Measurements from ENCODE around the gene PHF20.

PHF20 gene

DNA sequence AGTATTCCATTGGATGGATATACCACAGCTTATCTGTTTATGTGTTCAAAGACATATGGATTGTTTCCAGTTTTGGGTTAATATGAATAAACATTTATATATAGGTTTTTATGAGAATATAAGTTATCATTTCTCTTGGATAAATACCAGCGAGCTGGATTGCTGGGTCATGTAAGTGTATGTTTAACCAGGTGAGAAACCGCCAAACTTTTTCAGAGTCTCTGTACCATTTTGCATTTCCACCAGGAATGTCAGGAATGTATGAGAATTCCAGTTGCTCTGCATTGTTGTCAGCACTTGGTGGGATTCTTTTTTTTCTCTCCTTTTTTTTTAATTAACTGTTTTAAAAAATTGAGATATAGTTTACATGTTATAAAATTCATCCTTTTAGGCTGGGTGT lies 52.1 kb downstream of the PHF20 start:
- FAIRE-seq (no peak), DNase-seq (ENCODE audit: insufficient read length, low spot score) (no peak)
- TF ChIP-seq, protein P1, sequence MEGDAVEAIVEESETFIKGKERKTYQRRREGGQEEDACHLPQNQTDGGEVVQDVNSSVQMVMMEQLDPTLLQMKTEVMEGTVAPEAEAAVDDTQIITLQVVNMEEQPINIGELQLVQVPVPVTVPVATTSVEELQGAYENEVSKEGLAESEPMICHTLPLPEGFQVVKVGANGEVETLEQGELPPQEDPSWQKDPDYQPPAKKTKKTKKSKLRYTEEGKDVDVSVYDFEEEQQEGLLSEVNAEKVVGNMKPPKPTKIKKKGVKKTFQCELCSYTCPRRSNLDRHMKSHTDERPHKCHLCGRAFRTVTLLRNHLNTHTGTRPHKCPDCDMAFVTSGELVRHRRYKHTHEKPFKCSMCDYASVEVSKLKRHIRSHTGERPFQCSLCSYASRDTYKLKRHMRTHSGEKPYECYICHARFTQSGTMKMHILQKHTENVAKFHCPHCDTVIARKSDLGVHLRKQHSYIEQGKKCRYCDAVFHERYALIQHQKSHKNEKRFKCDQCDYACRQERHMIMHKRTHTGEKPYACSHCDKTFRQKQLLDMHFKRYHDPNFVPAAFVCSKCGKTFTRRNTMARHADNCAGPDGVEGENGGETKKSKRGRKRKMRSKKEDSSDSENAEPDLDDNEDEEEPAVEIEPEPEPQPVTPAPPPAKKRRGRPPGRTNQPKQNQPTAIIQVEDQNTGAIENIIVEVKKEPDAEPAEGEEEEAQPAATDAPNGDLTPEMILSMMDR (IDR thresholded peaks at IDR 0.05; ENCODE audit: insufficient read depth, missing control alignments) = no peak

DNA sequence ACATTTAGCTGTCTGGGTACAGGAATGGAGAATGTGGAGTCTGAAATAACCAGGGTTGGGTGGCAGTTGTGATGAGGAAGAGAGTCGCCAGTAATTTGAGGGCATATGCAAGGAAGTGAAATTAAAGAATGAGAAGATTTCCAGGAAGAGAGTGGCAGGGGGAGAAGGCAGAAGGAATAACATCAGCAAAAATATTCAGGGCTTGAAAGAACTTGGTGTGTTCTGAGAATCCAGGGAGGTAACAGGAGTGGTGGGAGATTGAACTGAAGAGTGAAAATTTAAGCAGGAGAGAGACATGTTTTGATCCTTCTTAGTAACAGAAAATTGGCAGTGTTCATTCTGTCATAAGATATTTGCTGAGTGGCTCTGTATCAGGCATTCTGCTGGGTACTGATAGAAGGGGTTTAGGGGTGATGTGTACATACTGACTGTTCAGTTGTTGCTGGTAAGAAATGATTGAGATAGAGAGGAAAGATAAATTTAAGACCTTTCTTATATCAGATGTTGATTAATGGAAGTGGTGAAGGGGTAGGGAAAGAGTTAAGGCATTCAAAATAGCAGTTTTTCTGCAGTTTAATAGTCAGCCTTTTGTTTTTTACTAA lies 54.7 kb downstream of the PHF20 start:
- FAIRE-seq = no peak
- TF ChIP-seq, protein P1 (IDR thresholded peaks at IDR 0.05; ENCODE audit: insufficient read depth, missing control alignments) = no peak
- DNase-seq (ENCODE audit: insufficient read length, low spot score) = no peak

DNA sequence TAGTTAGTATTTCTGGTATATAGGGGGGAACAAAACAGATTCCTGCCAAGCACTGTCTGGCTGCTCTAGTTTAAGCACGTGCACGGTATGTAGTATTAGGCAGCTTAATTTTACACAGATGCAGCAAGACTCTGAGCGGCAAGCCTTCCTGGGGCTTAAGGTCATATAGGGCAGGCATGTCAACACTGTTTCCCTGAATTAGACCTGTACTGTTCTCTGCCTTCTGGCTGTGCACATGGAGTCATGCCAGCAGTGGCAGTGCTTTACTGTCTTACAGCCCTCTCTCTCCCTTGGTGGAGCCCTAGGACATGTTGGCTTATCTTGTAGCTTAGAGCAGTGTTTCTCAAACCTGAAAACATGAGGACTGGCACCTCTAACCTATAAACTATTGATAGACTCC lies 56.6 kb downstream of the PHF20 start:
- DNase-seq (ENCODE audit: insufficient read length, low spot score) (no peak), FAIRE-seq (no peak)
- TF ChIP-seq, protein P1 (IDR thresholded peaks at IDR 0.05; ENCODE audit: insufficient read depth, missing control alignments) = no peak

DNA sequence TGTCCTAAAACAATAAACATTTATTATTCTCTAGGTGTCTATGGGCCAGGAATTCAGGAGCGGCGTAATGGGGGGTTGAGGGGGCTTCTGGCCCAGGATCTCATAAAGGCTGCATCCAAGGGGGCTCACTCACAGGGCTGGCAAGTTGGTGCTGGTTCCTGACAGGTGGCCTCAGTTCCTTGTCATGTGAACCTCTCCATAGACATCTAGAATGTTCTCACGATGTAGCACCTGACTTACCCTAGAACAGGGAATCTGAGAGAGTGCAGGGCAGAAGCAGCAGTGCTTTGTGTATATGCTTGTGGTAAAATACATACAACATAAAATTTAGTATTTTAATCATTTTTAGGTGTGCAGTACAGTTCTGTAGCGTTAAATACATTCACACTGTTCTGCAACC lies 57.1 kb downstream of the PHF20 start:
- no peak for FAIRE-seq
- no peak for DNase-seq (ENCODE audit: insufficient read length, low spot score)
- TF ChIP-seq, protein P1 (IDR thresholded peaks at IDR 0.05; ENCODE audit: insufficient read depth, missing control alignments) = no peak

DNA sequence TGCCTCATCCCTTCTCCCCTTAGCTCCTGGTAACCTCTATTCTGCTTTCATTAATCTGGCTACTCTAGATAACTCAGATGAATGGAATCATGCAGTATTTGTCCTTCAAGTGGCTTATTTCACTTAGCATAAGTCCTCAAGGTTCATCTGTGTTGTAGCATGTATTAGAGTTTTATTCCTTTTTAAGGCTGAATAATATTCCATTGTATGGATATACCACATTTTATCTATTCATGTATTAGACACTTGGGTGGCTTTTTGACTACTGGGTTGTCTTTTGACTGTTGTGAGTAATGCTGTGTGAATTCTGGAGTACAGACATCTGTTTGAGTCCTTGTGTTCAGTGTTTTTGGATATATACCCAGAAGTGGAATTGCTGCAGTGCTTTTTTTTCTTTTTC lies 58.4 kb downstream of the PHF20 start:
- DNase-seq (ENCODE audit: insufficient read length, low spot score) = no peak
- no peak for FAIRE-seq

DNA sequence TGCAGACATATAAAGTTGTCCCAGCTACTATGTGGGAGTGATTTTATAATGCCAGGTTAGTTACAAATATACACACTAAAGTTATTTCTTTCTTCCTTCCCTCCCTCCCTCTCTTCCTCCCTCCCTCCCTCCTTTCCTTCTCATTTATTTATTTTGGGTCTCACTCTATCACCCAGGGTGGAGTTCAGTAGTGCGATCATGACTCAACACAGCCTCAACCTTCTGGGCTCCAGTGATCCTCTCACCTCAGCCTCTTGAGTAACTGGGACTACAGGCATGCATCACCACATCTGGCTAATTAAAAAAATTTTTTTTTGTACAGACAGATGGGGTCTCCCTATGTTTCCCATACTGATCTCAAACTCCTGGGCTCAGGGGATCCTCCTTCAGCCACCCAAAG lies 59.2 kb downstream of the PHF20 start:
- FAIRE-seq (no peak), DNase-seq (ENCODE audit: insufficient read length, low spot score) (no peak)
- TF ChIP-seq, protein P1 (IDR thresholded peaks at IDR 0.05; ENCODE audit: insufficient read depth, missing control alignments) = no peak

More for the DNA sequence above, 58.4 kb downstream of the PHF20 start:
- TF ChIP-seq, protein P1 (IDR thresholded peaks at IDR 0.05; ENCODE audit: insufficient read depth, missing control alignments) = no peak

DNA sequence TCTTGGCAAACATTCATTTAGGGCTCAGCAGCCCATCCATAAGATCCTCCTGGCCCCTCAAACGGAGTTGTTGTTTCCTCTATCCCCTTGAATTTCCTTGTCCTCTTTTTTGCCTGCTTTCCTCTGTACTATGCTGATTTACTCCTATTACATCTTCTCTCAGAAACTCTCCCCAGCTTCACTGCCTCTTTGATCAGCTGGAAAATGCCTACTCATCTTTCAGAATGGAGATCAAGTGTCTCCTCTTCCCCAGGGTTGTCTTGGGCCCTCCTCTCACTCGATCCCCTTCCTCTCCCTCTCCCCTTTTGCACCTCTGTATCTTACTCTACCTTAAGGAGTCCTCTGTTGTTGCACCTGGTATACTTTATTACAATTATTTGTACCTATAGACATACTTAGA lies 60.2 kb downstream of the PHF20 start:
- FAIRE-seq (no peak), DNase-seq (ENCODE audit: insufficient read length, low spot score) (no peak)
- TF ChIP-seq, protein P1 (IDR thresholded peaks at IDR 0.05; ENCODE audit: insufficient read depth, missing control alignments) = no peak
